ACHN (cell line): ENCODE data around the gene RDH13.
"Not testable (repeated sequence)": the region's sequence is repeated elsewhere in the genome, so short reads cannot be mapped to it uniquely, and the experiment has no call there.

Experiments
- DNase-seq: peaks from one replicate; pipeline ENCODE4 v3.0.0-alpha.2; 2015
- in situ Hi-C: cut with HindIII; loops from 2 replicates; pipeline ENCODE4 v1.10.0; 2017; ENCODE audit warnings: low sequenced_read_pairs, low pct_ligation_motif_present, low pct_unique_long_range_greater_than_20kb

RDH13 gene

GRCh38 chr19:55058781-55059610 is 4.0 kb downstream of the RDH13 start:
- no peak for DNase-seq

GRCh38 chr19:55056827-55057226 is 6.1 kb downstream of the RDH13 start:
- in situ Hi-C loops, result no loop called here
- DNase-seq, result no peak

More at GRCh38 chr19:55058781-55059610, 4.0 kb downstream of the RDH13 start:
- in situ Hi-C loops, result no loop called here

- no peak for DNase-seq
- in situ Hi-C loops, result no loop called here
Measured at GRCh38 chr19:55053735-55054134, 9.2 kb downstream of the RDH13 start.

- in situ Hi-C loops, result no loop called here
- DNase-seq, result no peak
Measured at GRCh38 chr19:55050749-55051532, 12.0 kb downstream of the RDH13 start.

GRCh38 chr19:55048446-55048845 is 14.5 kb downstream of the RDH13 start:
- in situ Hi-C loops, result no loop called here

GRCh38 chr19:55047951-55048350 is 15.0 kb downstream of the RDH13 start:
- in situ Hi-C loops, result no loop called here
- no peak for DNase-seq

More at GRCh38 chr19:55048446-55048845, 14.5 kb downstream of the RDH13 start:
- DNase-seq, result no peak

GRCh38 chr19:55046975-55047622 is 15.8 kb downstream of the RDH13 start:
- in situ Hi-C loops, result no loop called here
- no peak for DNase-seq

- no peak for DNase-seq
- in situ Hi-C loops, result no loop called here
Measured at GRCh38 chr19:55044771-55045716, 17.9 kb downstream of the RDH13 start.

GRCh38 chr19:55044286-55044685 is 18.7 kb downstream of the RDH13 start:
- in situ Hi-C loops, result no loop called here
- DNase-seq, result no peak

- DNase-seq, result no peak
- in situ Hi-C loops, result no loop called here
Measured at GRCh38 chr19:55042688-55043087, 20.3 kb downstream of the RDH13 start.

- no peak for DNase-seq
- in situ Hi-C loops, result no loop called here
Measured at GRCh38 chr19:55042344-55042678, 20.6 kb downstream of the RDH13 start.

- in situ Hi-C loops, result no loop called here
Measured at GRCh38 chr19:55041627-55042343, 21.2 kb downstream of the RDH13 start.

GRCh38 chr19:55041244-55041626 is 21.7 kb downstream of the RDH13 start:
- no peak for DNase-seq
- in situ Hi-C loops, result no loop called here

More at GRCh38 chr19:55041627-55042343, 21.2 kb downstream of the RDH13 start:
- no peak for DNase-seq

GRCh38 chr19:55040654-55041053 is 22.3 kb downstream of the RDH13 start:
- DNase-seq, in situ Hi-C loops: not testable (repeated sequence)

- in situ Hi-C loops, result not testable (repeated sequence)
Measured at GRCh38 chr19:55037603-55038002, 25.3 kb downstream of the RDH13 start.

GRCh38 chr19:55036058-55036457 is 26.9 kb downstream of the RDH13 start:
- in situ Hi-C loops, result no loop called here
- no peak for DNase-seq

More at GRCh38 chr19:55037603-55038002, 25.3 kb downstream of the RDH13 start:
- not testable (repeated sequence) for DNase-seq

- in situ Hi-C loops, result no loop called here
- no peak for DNase-seq
Measured at GRCh38 chr19:55034751-55035150, 28.2 kb downstream of the RDH13 start.
